ENCODE results near the gene TCF7L2. TPM values are rescaled to one million over a fixed set of nuclear protein-coding genes. Genes with fewer than 3 reads are reported as not detected.

The TCF7L2 gene
- 35.0 TPM for polyA plus RNA-seq (2013, experiment 1 of 2)
- 36.7 TPM for polyA plus RNA-seq (2013, experiment 2 of 2)

GRCh38 chr10:112949875-112950507, at the start of gene TCF7L2:
Gene TCF7L2, plus strand, starts transcription at chr10:112950247. Its CDS starts 510 bp downstream, at chr10:112950757.
- H4K91ac ChIP-seq (ENCODE audit: low read length), result no peak within 1 kb of the TSS
- H3K9me3 ChIP-seq (ENCODE audit: control insufficient read depth, low read length), result no peaks in the 10 kb centered on the region
- peak within 1 kb of the TSS; percentile 84 to 97 for H3K18ac ChIP-seq (ENCODE audit: low read depth in 1 of 2, low read length in 2 of 2)
- no peaks in the 10 kb centered on the region for H3K4me1 ChIP-seq (ENCODE audit: control insufficient read depth, insufficient read depth, low read depth, low read length)
- peak within 1 kb of the TSS in 1 of 2 experiments; percentile 78 for H2BK12ac ChIP-seq (ENCODE audit: low read length in 2 of 2)
- H4K8ac ChIP-seq (ENCODE audit: low read length), result peak within 1 kb of the TSS; percentile 49
- peak within 1 kb of the TSS in 1 of 2 experiments; percentile 72 for H3K23ac ChIP-seq (ENCODE audit: low read length in 2 of 2)
- H2BK120ac ChIP-seq (ENCODE audit: low read depth, low read length), result peak within 1 kb of the TSS; percentile 91
- H2BK15ac ChIP-seq (ENCODE audit: low read depth, poor library complexity, severe bottlenecking), result peak within 1 kb of the TSS; percentile 89
- H3K36me3 ChIP-seq (ENCODE audit: control insufficient read depth in 1 of 2, insufficient read depth in 2 of 2, low read depth in 1 of 2, low read length in 2 of 2), result peaks cover 0 to 2% of the 10 kb centered on the region in 2 experiments
- H3K79me1 ChIP-seq (replicated peaks; ENCODE audit: low read length, poor library complexity, severe bottlenecking), result peaks cover 2% of the 10 kb centered on the region
- peak within 1 kb of the TSS; percentile 86 to 88 for H3K4me3 ChIP-seq (ENCODE audit: insufficient read depth in 1 of 2, low read depth in 1 of 2, low read length in 2 of 2)
- H3K4me2 ChIP-seq (ENCODE audit: low read length, poor library complexity, severe bottlenecking), result peak within 1 kb of the TSS; percentile 82
- peak within 1 kb of the TSS; percentile 98 for H3K9ac ChIP-seq (ENCODE audit: low read length)
- peak; percentile 98 for DNase-seq
- no peaks in the 10 kb centered on the region for H3K27me3 ChIP-seq (ENCODE audit: control insufficient read depth in 1 of 2, insufficient read depth in 1 of 2, low read length in 2 of 2)
- H2BK5ac ChIP-seq (ENCODE audit: low read depth, low read length, poor library complexity, severe bottlenecking), result peak within 1 kb of the TSS; percentile 70
- peak within 1 kb of the TSS in 1 of 2 experiments; percentile 89 for H3K4ac ChIP-seq (ENCODE audit: low read depth in 1 of 2, low read length in 2 of 2)
- peak within 1 kb of the TSS; percentile 88 for H3K27ac ChIP-seq (ENCODE audit: low read length, poor library complexity, severe bottlenecking)
- H3K14ac ChIP-seq (ENCODE audit: low read length in 2 of 2), result peak within 1 kb of the TSS; percentile 32 to 74
- no peak within 1 kb of the TSS for H2AFZ ChIP-seq (ENCODE audit: low read depth, low read length)
- H2AK5ac ChIP-seq (ENCODE audit: low read length, severe bottlenecking), result peak within 1 kb of the TSS; percentile 86
- WGBS, result 1% methylated on average over 35 of the region's 39 CpGs

- no peak overlapping the region for H2AFZ ChIP-seq (ENCODE audit: low read depth, low read length)
- no peak overlapping the region for H4K8ac ChIP-seq (ENCODE audit: low read length)
- H3K9me3 ChIP-seq (ENCODE audit: control insufficient read depth, low read length), result no peaks in the 10 kb centered on the region
- H3K4me1 ChIP-seq (ENCODE audit: control insufficient read depth, insufficient read depth, low read depth, low read length), result peaks cover 11% of the 10 kb centered on the region
- no peak overlapping the region for H2BK5ac ChIP-seq (ENCODE audit: low read depth, low read length, poor library complexity, severe bottlenecking)
- H3K27ac ChIP-seq (ENCODE audit: low read length, poor library complexity, severe bottlenecking), result no peak overlapping the region
- no peak overlapping the region for H2BK12ac ChIP-seq (ENCODE audit: low read length in 2 of 2)
- H3K23ac ChIP-seq (ENCODE audit: low read length in 2 of 2), result no peak overlapping the region
- H3K27me3 ChIP-seq (ENCODE audit: control insufficient read depth in 1 of 2, insufficient read depth in 1 of 2, low read length in 2 of 2), result no peaks in the 10 kb centered on the region
- no peak overlapping the region for H3K9ac ChIP-seq (ENCODE audit: low read length)
- H3K79me1 ChIP-seq (replicated peaks; ENCODE audit: low read length, poor library complexity, severe bottlenecking), result no peaks in the 10 kb centered on the region
- H3K18ac ChIP-seq (ENCODE audit: low read depth in 1 of 2, low read length in 2 of 2), result no peak overlapping the region
- 100% methylated on average over 1 of the region's 1 CpG for WGBS
- no peaks in the 10 kb centered on the region for H3K36me3 ChIP-seq (ENCODE audit: control insufficient read depth in 1 of 2, insufficient read depth in 2 of 2, low read depth in 1 of 2, low read length in 2 of 2)
- no peak overlapping the region for H2BK15ac ChIP-seq (ENCODE audit: low read depth, poor library complexity, severe bottlenecking)
- no peak overlapping the region for H2AK5ac ChIP-seq (ENCODE audit: low read length, severe bottlenecking)
- no peak overlapping the region for H3K4me3 ChIP-seq (ENCODE audit: insufficient read depth in 1 of 2, low read depth in 1 of 2, low read length in 2 of 2)
- no peak overlapping the region for H3K4ac ChIP-seq (ENCODE audit: low read depth in 1 of 2, low read length in 2 of 2)
- H4K91ac ChIP-seq (ENCODE audit: low read length), result no peak overlapping the region
- no peak overlapping the region for H3K4me2 ChIP-seq (ENCODE audit: low read length, poor library complexity, severe bottlenecking)
- no peak overlapping the region for H2BK120ac ChIP-seq (ENCODE audit: low read depth, low read length)
- DNase-seq, result no peak
- H3K14ac ChIP-seq (ENCODE audit: low read length in 2 of 2), result no peak overlapping the region
Observed at GRCh38 chr10:112902730-112903129, 47.3 kb upstream of the TCF7L2 start.

GRCh38 chr10:112904000-112904399, 46.0 kb upstream of the TCF7L2 start:
- Histone ChIP-seq H3K27ac (ENCODE audit: low read length, poor library complexity, severe bottlenecking) (no peak overlapping the region), H3K79me1 (replicated peaks; ENCODE audit: low read length, poor library complexity, severe bottlenecking) (no peaks in the 10 kb centered on the region), H3K9ac (ENCODE audit: low read length) (no peak overlapping the region), H4K8ac (ENCODE audit: low read length) (no peak overlapping the region), H2AFZ (ENCODE audit: low read depth, low read length) (no peak overlapping the region), H2BK5ac (ENCODE audit: low read depth, low read length, poor library complexity, severe bottlenecking) (no peak overlapping the region), H3K4me2 (ENCODE audit: low read length, poor library complexity, severe bottlenecking) (no peak overlapping the region), H3K27me3 (ENCODE audit: control insufficient read depth in 1 of 2, insufficient read depth in 1 of 2, low read length in 2 of 2) (no peaks in the 10 kb centered on the region), H3K9me3 (ENCODE audit: control insufficient read depth, low read length) (no peaks in the 10 kb centered on the region), H2BK120ac (ENCODE audit: low read depth, low read length) (no peak overlapping the region), H2AK5ac (ENCODE audit: low read length, severe bottlenecking) (no peak overlapping the region), H3K14ac (ENCODE audit: low read length in 2 of 2) (no peak overlapping the region), H2BK12ac (ENCODE audit: low read length in 2 of 2) (no peak overlapping the region), H3K18ac (ENCODE audit: low read depth in 1 of 2, low read length in 2 of 2) (no peak overlapping the region), H2BK15ac (ENCODE audit: low read depth, poor library complexity, severe bottlenecking) (no peak overlapping the region), H3K23ac (ENCODE audit: low read length in 2 of 2) (no peak overlapping the region), H3K36me3 (ENCODE audit: control insufficient read depth in 1 of 2, insufficient read depth in 2 of 2, low read depth in 1 of 2, low read length in 2 of 2) (no peaks in the 10 kb centered on the region), H4K91ac (ENCODE audit: low read length) (no peak overlapping the region), H3K4ac (ENCODE audit: low read depth in 1 of 2, low read length in 2 of 2) (no peak overlapping the region), H3K4me3 (ENCODE audit: insufficient read depth in 1 of 2, low read depth in 1 of 2, low read length in 2 of 2) (no peak overlapping the region), H3K4me1 (ENCODE audit: control insufficient read depth, insufficient read depth, low read depth, low read length) (peaks cover 5% of the 10 kb centered on the region)
- peak; percentile 10 for DNase-seq
- 0% methylated on average over 1 of the region's 2 CpGs for WGBS

DNA sequence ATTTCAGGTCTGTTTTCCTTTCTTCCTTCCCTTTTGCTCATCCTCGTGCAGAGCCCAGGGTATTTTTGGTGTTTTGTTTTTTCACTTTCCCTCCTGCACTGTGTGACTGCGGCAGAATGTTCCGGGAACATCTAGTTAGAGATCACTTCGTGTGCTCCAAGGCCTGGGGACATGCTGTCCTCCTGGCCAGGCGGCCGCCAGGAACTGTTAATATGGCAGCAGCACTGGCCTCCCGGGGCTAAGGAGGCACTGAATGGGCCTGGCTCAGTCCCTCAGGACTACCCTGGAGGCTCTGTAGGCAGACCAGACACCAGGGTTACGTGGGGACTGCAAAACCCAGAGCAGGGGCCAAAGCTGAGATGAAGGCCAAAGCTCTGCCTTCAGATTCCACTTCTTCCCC, 43.1 kb upstream of the TCF7L2 start:
- Histone ChIP-seq H3K4me3 (ENCODE audit: insufficient read depth in 1 of 2, low read depth in 1 of 2, low read length in 2 of 2) (no peak overlapping the region), H3K79me1 (replicated peaks; ENCODE audit: low read length, poor library complexity, severe bottlenecking) (no peaks in the 10 kb centered on the region), H2BK15ac (ENCODE audit: low read depth, poor library complexity, severe bottlenecking) (no peak overlapping the region), H2AFZ (ENCODE audit: low read depth, low read length) (no peak overlapping the region), H2BK5ac (ENCODE audit: low read depth, low read length, poor library complexity, severe bottlenecking) (no peak overlapping the region), H3K36me3 (ENCODE audit: control insufficient read depth in 1 of 2, insufficient read depth in 2 of 2, low read depth in 1 of 2, low read length in 2 of 2) (no peaks in the 10 kb centered on the region), H2AK5ac (ENCODE audit: low read length, severe bottlenecking) (no peak overlapping the region), H3K14ac (ENCODE audit: low read length in 2 of 2) (no peak overlapping the region), H3K18ac (ENCODE audit: low read depth in 1 of 2, low read length in 2 of 2) (no peak overlapping the region), H3K23ac (ENCODE audit: low read length in 2 of 2) (no peak overlapping the region), H3K9ac (ENCODE audit: low read length) (no peak overlapping the region), H3K27ac (ENCODE audit: low read length, poor library complexity, severe bottlenecking) (no peak overlapping the region), H4K8ac (ENCODE audit: low read length) (no peak overlapping the region), H2BK12ac (ENCODE audit: low read length in 2 of 2) (no peak overlapping the region), H3K27me3 (ENCODE audit: control insufficient read depth in 1 of 2, insufficient read depth in 1 of 2, low read length in 2 of 2) (no peaks in the 10 kb centered on the region), H3K4ac (ENCODE audit: low read depth in 1 of 2, low read length in 2 of 2) (no peak overlapping the region), H4K91ac (ENCODE audit: low read length) (no peak overlapping the region), H3K4me1 (ENCODE audit: control insufficient read depth, insufficient read depth, low read depth, low read length) (no peaks in the 10 kb centered on the region), H2BK120ac (ENCODE audit: low read depth, low read length) (no peak overlapping the region), H3K9me3 (ENCODE audit: control insufficient read depth, low read length) (no peaks in the 10 kb centered on the region), H3K4me2 (ENCODE audit: low read length, poor library complexity, severe bottlenecking) (no peak overlapping the region)
- 89% methylated on average over 8 of the region's 8 CpGs for WGBS
- no peak for DNase-seq
